HepG2 (cell line): ENCODE results near the gene TFRC. TPM values are rescaled to one million over a fixed set of nuclear protein-coding genes. Genes with fewer than 3 reads are reported as not detected.
"Not testable (repeated sequence)": the region's sequence is repeated elsewhere in the genome, so short reads cannot be mapped to it uniquely, and the experiment has no call there.

ENCODE experiments used
- ATAC-seq: fragments of 200-7000 bp; cut with Tn5 transposase; 3 replicates; pipeline ENCODE4 v1.9.1; 2020; ENCODE audit warnings: mild to moderate bottlenecking, moderate library complexity
- BruUV-seq: library from RNA; stranded (reverse); fragments of 400-500 nt; replicated peaks from 2 replicates; lab custom pipeline; 2021; lab: Mats Ljungman, UMichigan
- CTCF ChIA-PET: fragments of 300-600 bp; formaldehyde crosslinking; extraction: SDS; loops from one replicate; lab custom pipeline; 2021; ENCODE audit warnings: low total read pairs, inconsistent platforms, low intra/inter-chr PET ratio; lab: Yijun Ruan, JAX
- POLR2A ChIA-PET: fragments of 350-600 bp; sonication (Branson Sonifier 250); formaldehyde crosslinking; loops from one replicate; lab custom pipeline; 2020; ENCODE audit warnings: antibody characterized with exemption, inconsistent platforms; lab: Yijun Ruan, JAX
- DNase-seq: peaks from one replicate; pipeline ENCODE4 v3.0.0-alpha.2; 2015; ENCODE audit warnings: low spot score
- FAIRE-seq: peaks from 3 replicates; lab custom pipeline; 2011; peaks lifted over from hg19 to GRCh38; lab: Jason Lieb, UNC
- H2AFZ ChIP-seq: one replicate; pipeline ENCODE4 v1.6.1; 2011; ENCODE audit warnings: low read length, inconsistent platforms
- H3K27ac ChIP-seq: fragments of 300-600 bp; 3 replicates; pipeline ENCODE4 v1.8.0; 2011; ENCODE audit warnings: mixed run types, mild to moderate bottlenecking, mixed read lengths, low read length, inconsistent platforms; ENCODE audit not compliant: insufficient read depth; ENCODE audit errors: extremely low read length
- H3K27me3 ChIP-seq, 2 experiments: fragments of 200-600 bp in 1 of 2; 2 replicates in 1 of 2; 3 replicates in 1 of 2; pipeline versions ENCODE4 v1.6.0 to v1.8.0; 2011; ENCODE audit warnings: low read length in 2 of 2, mild to moderate bottlenecking in 2 of 2, moderate library complexity in 2 of 2, inconsistent platforms in 1 of 2; ENCODE audit not compliant: insufficient read depth in 2 of 2, control insufficient read depth in 1 of 2
- H3K36me3 ChIP-seq, 2 experiments: fragments of 200-600 bp in 1 of 2; replicated peaks in 1 of 2; 2 replicates in 1 of 2; 3 replicates in 1 of 2; pipeline versions ENCODE4 v1.5.1 to v1.8.0; 2011; ENCODE audit warnings: low read length in 2 of 2, inconsistent platforms in 1 of 2; ENCODE audit not compliant: insufficient read depth in 2 of 2, control insufficient read depth in 1 of 2
- H3K4me1 ChIP-seq: 2 replicates; pipeline ENCODE4 v1.5.1; 2012; ENCODE audit warnings: low read length, inconsistent platforms; ENCODE audit not compliant: insufficient read depth
- H3K4me2 ChIP-seq: 2 replicates; pipeline ENCODE4 v1.6.0; 2011; ENCODE audit warnings: low read depth, low read length, inconsistent platforms
- H3K4me3 ChIP-seq, 3 experiments: fragments of 200-600 bp in 1 of 3; sonication (generic), shearing (Covaris generic) in 1 of 3; replicated peaks in 1 of 3; 2 replicates each; pipeline ENCODE4 v1.5.1; 2011 to 2016; ENCODE audit warnings: low read length in 3 of 3, inconsistent platforms in 2 of 3, low read depth in 2 of 3, mild to moderate bottlenecking in 2 of 3, control low read depth in 1 of 3, mixed read lengths in 1 of 3; ENCODE audit not compliant: insufficient read depth in 1 of 3
- H3K79me2 ChIP-seq: one replicate; pipeline ENCODE4 v1.6.1; 2011; ENCODE audit warnings: low read length, inconsistent platforms; ENCODE audit not compliant: insufficient read depth
- H3K9ac ChIP-seq: 2 replicates; pipeline ENCODE4 v1.6.0; 2011; ENCODE audit warnings: mild to moderate bottlenecking, low read depth, low read length, inconsistent platforms; ENCODE audit not compliant: insufficient read depth
- H3K9me3 ChIP-seq: 2 replicates; pipeline ENCODE4 v1.5.1; 2012; ENCODE audit warnings: mild to moderate bottlenecking, low read length
- H4K20me1 ChIP-seq: 2 replicates; pipeline ENCODE4 v1.6.0; 2011; ENCODE audit warnings: inconsistent platforms, mild to moderate bottlenecking, low read length, moderate library complexity; ENCODE audit not compliant: insufficient read depth
- ATRX ChIP-seq: sonication (generic); formaldehyde crosslinking; IDR thresholded peaks from 2 replicates; pipeline ENCODE4 v1.4.0; 2020; ENCODE audit warnings: missing genetic modification reagents, borderline replicate concordance
- HNRNPL ChIP-seq: fragments of 200-400 bp; formaldehyde crosslinking; IDR thresholded peaks from 2 replicates; pipeline ENCODE4 v1.6.1; 2017; ENCODE audit warnings: mild to moderate bottlenecking, low read depth, low read length
- RAD21 ChIP-seq: fragments of 450-650 bp; formaldehyde crosslinking; IDR thresholded peaks from 2 replicates; pipeline ENCODE4 v1.5.0; 2020; ENCODE audit warnings: mild to moderate bottlenecking
- SMAD3 ChIP-seq: sonication (generic); formaldehyde crosslinking; IDR thresholded peaks from 2 replicates; pipeline ENCODE4 v1.4.0; 2020; ENCODE audit warnings: missing genetic modification reagents
- SMC3 ChIP-seq: IDR thresholded peaks from 2 replicates; pipeline ENCODE4 v1.6.1; 2011; ENCODE audit warnings: low read length, improper control_type of control experiment
- STAG1 ChIP-seq: sonication (generic); formaldehyde crosslinking; IDR thresholded peaks from 2 replicates; pipeline ENCODE4 v1.4.0; 2020; ENCODE audit warnings: missing genetic modification reagents
- STAT5B ChIP-seq: sonication (generic); formaldehyde crosslinking; IDR thresholded peaks from 2 replicates; pipeline ENCODE4 v1.4.0; 2020; ENCODE audit warnings: missing genetic modification reagents
- ZBTB3 ChIP-seq: sonication (generic); formaldehyde crosslinking; IDR thresholded peaks from 2 replicates; pipeline ENCODE4 v1.4.0; 2020; ENCODE audit warnings: low read depth, mild to moderate bottlenecking, moderate library complexity, missing genetic modification reagents, borderline replicate concordance
- ZSCAN29 ChIP-seq: sonication (generic); formaldehyde crosslinking; conservative IDR thresholded peaks from 2 replicates; pipeline ENCODE4 v1.4.0; 2020; ENCODE audit warnings: mild to moderate bottlenecking, missing genetic modification reagents
- WGBS: methylation state at CpG from one replicate; pipeline ENCODE4 v1.1.6; 2017; ENCODE audit warnings: low lambda C conversion rate; 5-methylcytosine and 5-hydroxymethylcytosine counted together
- in situ Hi-C: cut with HindIII; loops from 2 replicates; pipeline ENCODE4 v1.10.0; 2017; ENCODE audit warnings: low pct_unique_long_range_greater_than_20kb; ENCODE audit not compliant: extremely low pct_ligation_motif_present
- intact Hi-C: fragments of 100-400 bp; cut with micrococcal nuclease; formaldehyde crosslinking; loops from one replicate; pipeline ENCODE4 v1.10.0; 2022; ENCODE audit not compliant: unreplicated experiment
- polyA plus RNA-seq, 8 experiments: library from polyadenylated mRNA; depleted of rRNA in 3 of 8; stranded (reverse) in 7 of 8; unstranded in 1 of 8; fragments of >200 nt; fragmentation: Illumina TruSeq in 4 of 8; extraction: Trizol in 4 of 8; gene quantifications; 2 replicates each; pipeline versions ENCODE4 v1.2.1 to v1.2.3, GENCODE V29; 2011 to 2016; ENCODE audit warnings: low read depth in 4 of 8, missing spikeins in 1 of 8, mixed read lengths in 1 of 8; ENCODE audit not compliant: insufficient read depth in 1 of 8
- total RNA-seq, 5 experiments: library from RNA; depleted of rRNA; stranded (reverse); fragments of >200 nt; fragmentation: Illumina TruSeq; extraction: Trizol; gene quantifications; 2 replicates each; pipeline ENCODE4 v1.2.3, GENCODE V29; 2016; ENCODE audit warnings: low read depth in 1 of 5
- TF ChIP-seq, protein P1 (sequence below): sonication (generic); formaldehyde crosslinking; IDR thresholded peaks from 2 replicates; pipeline ENCODE4 v1.5.0; 2020; ENCODE audit warnings: mild to moderate bottlenecking, missing genetic modification reagents, moderate library complexity

Gene TFRC
- total and polyA plus RNA-seq, 2 of the 13 experiments (the other 11 are each of a cell fraction or from before 2014, with no cell fraction given), result 188 to 274 TPM

DNA sequence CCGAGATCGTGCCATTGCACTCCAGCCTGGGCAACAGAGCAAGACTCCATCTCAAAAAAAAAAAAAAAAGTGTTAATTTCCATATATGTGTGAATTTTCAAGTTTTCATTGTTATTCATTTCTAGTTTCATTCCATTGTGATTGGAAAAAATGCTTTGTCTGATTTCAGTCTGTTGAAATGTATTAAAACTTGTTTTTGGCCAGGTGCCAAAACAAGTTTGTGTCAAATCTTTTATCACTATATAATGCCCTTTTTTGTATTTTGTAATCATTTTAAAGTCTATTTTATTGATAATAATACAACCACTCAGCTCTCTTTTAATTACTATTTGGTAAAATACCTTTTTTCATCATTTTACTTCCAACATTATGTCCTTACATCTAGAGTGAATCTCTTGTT lies 42.5 kb downstream of the TFRC start:
- FAIRE-seq (no peak), ATAC-seq (no peak), DNase-seq (no peak)
- Histone ChIP-seq H3K9me3 (no peaks in the 10 kb centered on the region), H3K4me2 (no peak overlapping the region), H4K20me1 (no peaks in the 10 kb centered on the region), H2AFZ (no peak overlapping the region), H3K9ac (no peak overlapping the region), H3K27ac (no peak overlapping the region), H3K4me3 (no peak overlapping the region), H3K4me1 (no peaks in the 10 kb centered on the region), H3K79me2 (no peaks in the 10 kb centered on the region), H3K36me3 (no peaks in the 10 kb centered on the region), H3K27me3 (no peaks in the 10 kb centered on the region)
- TF ChIP-seq STAT5B (CRISPR knock-in tag) (no peak), HNRNPL (no peak), SMAD3 (no peak), ATRX (CRISPR knock-in tag) (no peak), ZSCAN29 (CRISPR knock-in tag) (no peak), ZBTB3 (CRISPR knock-in tag) (no peak)
- ChIA-PET CTCF (no interaction called here), POLR2A (no interaction called here)
- in situ Hi-C loops, result no loop called here
- intact Hi-C loops, result no loop called here
- WGBS, result 83% methylated on average over 2 of the region's 2 CpGs
- no TSS peak for BruUV-seq

DNA sequence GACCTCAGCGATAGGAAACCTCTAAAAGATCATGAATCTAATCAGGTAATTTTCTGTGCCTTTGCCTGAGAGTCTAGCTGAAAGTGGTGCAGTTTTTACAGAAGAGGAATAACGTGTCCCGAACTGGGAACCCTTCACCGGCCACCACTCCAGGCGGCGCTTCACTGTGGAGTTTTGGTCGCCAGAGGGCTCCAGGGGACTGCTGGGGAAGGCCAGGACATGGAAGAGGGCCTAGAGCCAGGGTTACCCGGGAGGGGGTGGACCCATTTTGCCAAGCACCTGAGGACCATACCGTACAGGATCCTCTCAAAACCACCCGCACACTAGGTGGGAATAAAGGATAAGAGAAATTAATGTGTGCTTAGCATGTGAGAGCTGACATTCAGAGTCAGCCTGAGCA lies 55.8 kb downstream of the TFRC start:
- intact Hi-C loops, result loop anchor here (1.0 to 2.0 kb wide), 2 partner anchors 170 to 493 kb away; no protein-coding TSS in a partner anchor

More for the DNA sequence above, 55.8 kb downstream of the TFRC start:
- H3K4me3 ChIP-seq, H3K36me3 ChIP-seq, H2AFZ ChIP-seq, H3K9me3 ChIP-seq, H4K20me1 ChIP-seq, H3K79me2 ChIP-seq, POLR2A ChIA-PET, H3K4me1 ChIP-seq, BruUV-seq, H3K27ac ChIP-seq, H3K9ac ChIP-seq, H3K27me3 ChIP-seq, H3K4me2 ChIP-seq: not testable (repeated sequence)
- in situ Hi-C loops, result loop anchor here (10.0 kb wide), 1 partner anchor 489 kb away; the partner anchor contains the start of gene SMCO1
- DNase-seq (peak; percentile 15), FAIRE-seq (peak; percentile 87), ATAC-seq (peak; percentile 100)
- CTCF ChIA-PET, result interaction anchor here (0.7 to 2.2 kb wide), 3 partner anchors 44 to 493 kb away, joined by 3 to 15 read pairs (median 4); no protein-coding TSS in a partner anchor
- 0% methylated on average over 7 of the region's 10 CpGs for WGBS
- peak; percentile 68 for TF ChIP-seq RAD21
- peak; percentile 86 for TF ChIP-seq STAG1 (CRISPR knock-in tag)
- TF ChIP-seq SMC3, result peak; percentile 57
- TF ChIP-seq, protein P1, sequence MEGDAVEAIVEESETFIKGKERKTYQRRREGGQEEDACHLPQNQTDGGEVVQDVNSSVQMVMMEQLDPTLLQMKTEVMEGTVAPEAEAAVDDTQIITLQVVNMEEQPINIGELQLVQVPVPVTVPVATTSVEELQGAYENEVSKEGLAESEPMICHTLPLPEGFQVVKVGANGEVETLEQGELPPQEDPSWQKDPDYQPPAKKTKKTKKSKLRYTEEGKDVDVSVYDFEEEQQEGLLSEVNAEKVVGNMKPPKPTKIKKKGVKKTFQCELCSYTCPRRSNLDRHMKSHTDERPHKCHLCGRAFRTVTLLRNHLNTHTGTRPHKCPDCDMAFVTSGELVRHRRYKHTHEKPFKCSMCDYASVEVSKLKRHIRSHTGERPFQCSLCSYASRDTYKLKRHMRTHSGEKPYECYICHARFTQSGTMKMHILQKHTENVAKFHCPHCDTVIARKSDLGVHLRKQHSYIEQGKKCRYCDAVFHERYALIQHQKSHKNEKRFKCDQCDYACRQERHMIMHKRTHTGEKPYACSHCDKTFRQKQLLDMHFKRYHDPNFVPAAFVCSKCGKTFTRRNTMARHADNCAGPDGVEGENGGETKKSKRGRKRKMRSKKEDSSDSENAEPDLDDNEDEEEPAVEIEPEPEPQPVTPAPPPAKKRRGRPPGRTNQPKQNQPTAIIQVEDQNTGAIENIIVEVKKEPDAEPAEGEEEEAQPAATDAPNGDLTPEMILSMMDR, result peak; percentile 86
